ENCODE data around the gene HCK. TPM values are rescaled to one million over a fixed set of nuclear protein-coding genes. Genes with fewer than 3 reads are reported as not detected.

The HCK gene
- total RNA-seq, 1 experiment from 2014 or later = 0.17 TPM

- POLR2A ChIA-PET = no interaction called here
- no TSS peak for BruUV-seq (replicated peaks)
- Histone ChIP-seq H3K27me3 (ENCODE audit: insufficient read depth, low read length) (peaks cover 16% of the 10 kb centered on the region), H2AFZ (ENCODE audit: low read depth, low read length, poor library complexity, severe bottlenecking) (no peak overlapping the region), H3K4me1 (ENCODE audit: control insufficient read depth in 1 of 2, insufficient read depth in 2 of 2, low read length in 2 of 2) (no peaks in the 10 kb centered on the region), H3K4me2 (ENCODE audit: low read length) (no peak overlapping the region), H4K20me1 (ENCODE audit: insufficient read depth) (no peaks in the 10 kb centered on the region), H3K79me2 (ENCODE audit: insufficient read depth, low read length) (no peaks in the 10 kb centered on the region), H3K27ac (ENCODE audit: low read depth, low read length) (no peak overlapping the region), H3K9ac (ENCODE audit: low read length) (no peak overlapping the region), H3K9me3 (ENCODE audit: control insufficient read depth in 1 of 2, insufficient read depth in 1 of 2, low read depth in 1 of 2, low read length in 2 of 2) (no peaks in the 10 kb centered on the region), H3K4me3 (replicated peaks in 1 of 2; ENCODE audit: low read depth in 1 of 2, low read length in 2 of 2) (no peak overlapping the region), H3K36me3 (ENCODE audit: control insufficient read depth in 1 of 2, insufficient read depth in 2 of 2, low read length in 2 of 2) (no peaks in the 10 kb centered on the region), H3K9me2 (ENCODE audit: insufficient read depth) (no peaks in the 10 kb centered on the region)
- ATAC-seq = no peak
- intact Hi-C loops (cut with micrococcal nuclease) = no loop called here
- CTCF ChIA-PET = no interaction called here
- RAD21 ChIA-PET (ENCODE audit: low non-redundant PET in 1 of 2, low total read pairs in 2 of 2, uncharacterized antibody in 2 of 2, unreplicated experiment in 2 of 2) = no interaction called here
- no peak for DNase-seq (ENCODE audit: low read depth, low spot score)
- TF ChIP-seq MAX (IDR thresholded peaks at IDR 0.05) (no peak), REST (IDR thresholded peaks at IDR 0.05; ENCODE audit: low read depth) (no peak), ATF3 (IDR thresholded peaks at IDR 0.05) (no peak), SRF (IDR thresholded peaks at IDR 0.05; ENCODE audit: low read depth) (no peak), SIN3A (IDR thresholded peaks at IDR 0.05; ENCODE audit: low read depth) (no peak)
Observed at GRCh38 chr20:32064667-32065066, 12.6 kb downstream of the HCK start.

GRCh38 chr20:32067234-32067821, 15.3 kb downstream of the HCK start:
- ChIA-PET CTCF (no interaction called here), POLR2A (no interaction called here)

More at GRCh38 chr20:32067234-32067821, 15.3 kb downstream of the HCK start:
- no peaks in the 10 kb centered on the region for H4K20me1 ChIP-seq (ENCODE audit: insufficient read depth)
- H3K4me2 ChIP-seq (ENCODE audit: low read length) = no peak overlapping the region
- RAD21 ChIA-PET (ENCODE audit: low non-redundant PET in 1 of 2, low total read pairs in 2 of 2, uncharacterized antibody in 2 of 2, unreplicated experiment in 2 of 2) = no interaction called here
- no peaks in the 10 kb centered on the region for H3K36me3 ChIP-seq (ENCODE audit: control insufficient read depth in 1 of 2, insufficient read depth in 2 of 2, low read length in 2 of 2)
- no TSS peak for BruUV-seq (replicated peaks)
- H3K4me1 ChIP-seq (ENCODE audit: control insufficient read depth in 1 of 2, insufficient read depth in 2 of 2, low read length in 2 of 2) = no peaks in the 10 kb centered on the region
- no peak for TF ChIP-seq SRF (IDR thresholded peaks at IDR 0.05; ENCODE audit: low read depth)
- no peak for TF ChIP-seq ELF1 (IDR thresholded peaks at IDR 0.05; ENCODE audit: borderline replicate concordance, low read depth)
- no peak for TF ChIP-seq ZBTB33 (IDR thresholded peaks at IDR 0.05; ENCODE audit: extremely low read depth, insufficient replicate concordance, low read length)
- no peak for TF ChIP-seq EGR1 (IDR thresholded peaks at IDR 0.05; ENCODE audit: low read depth)
- no peak overlapping the region for H3K9ac ChIP-seq (ENCODE audit: low read length)
- ATAC-seq (no peak), DNase-seq (ENCODE audit: low read depth, low spot score) (no peak)
- H3K4me3 ChIP-seq (replicated peaks in 1 of 2; ENCODE audit: low read depth in 1 of 2, low read length in 2 of 2) = no peak overlapping the region
- H3K9me2 ChIP-seq (ENCODE audit: insufficient read depth) = no peaks in the 10 kb centered on the region
- no peak overlapping the region for H3K27ac ChIP-seq (ENCODE audit: low read depth, low read length)
- H3K27me3 ChIP-seq (ENCODE audit: insufficient read depth, low read length) = peaks cover 7% of the 10 kb centered on the region
- intact Hi-C loops (cut with micrococcal nuclease) = no loop called here
- no peak overlapping the region for H2AFZ ChIP-seq (ENCODE audit: low read depth, low read length, poor library complexity, severe bottlenecking)
- H3K9me3 ChIP-seq (ENCODE audit: control insufficient read depth in 1 of 2, insufficient read depth in 1 of 2, low read depth in 1 of 2, low read length in 2 of 2) = no peaks in the 10 kb centered on the region
- H3K79me2 ChIP-seq (ENCODE audit: insufficient read depth, low read length) = no peaks in the 10 kb centered on the region
